Urothelium cell line (cell line): ENCODE measurements around the gene ASIC4.

Experiments
- DNase-seq: peaks from one replicate; pipeline ENCODE4 v3.0.0; 2011; ENCODE audit warnings: low spot score, mixed read lengths
- FAIRE-seq: peaks from 2 replicates; lab custom pipeline; 2011; peaks lifted over from hg19 to GRCh38; lab: Jason Lieb, UNC

ASIC4 gene

DNA sequence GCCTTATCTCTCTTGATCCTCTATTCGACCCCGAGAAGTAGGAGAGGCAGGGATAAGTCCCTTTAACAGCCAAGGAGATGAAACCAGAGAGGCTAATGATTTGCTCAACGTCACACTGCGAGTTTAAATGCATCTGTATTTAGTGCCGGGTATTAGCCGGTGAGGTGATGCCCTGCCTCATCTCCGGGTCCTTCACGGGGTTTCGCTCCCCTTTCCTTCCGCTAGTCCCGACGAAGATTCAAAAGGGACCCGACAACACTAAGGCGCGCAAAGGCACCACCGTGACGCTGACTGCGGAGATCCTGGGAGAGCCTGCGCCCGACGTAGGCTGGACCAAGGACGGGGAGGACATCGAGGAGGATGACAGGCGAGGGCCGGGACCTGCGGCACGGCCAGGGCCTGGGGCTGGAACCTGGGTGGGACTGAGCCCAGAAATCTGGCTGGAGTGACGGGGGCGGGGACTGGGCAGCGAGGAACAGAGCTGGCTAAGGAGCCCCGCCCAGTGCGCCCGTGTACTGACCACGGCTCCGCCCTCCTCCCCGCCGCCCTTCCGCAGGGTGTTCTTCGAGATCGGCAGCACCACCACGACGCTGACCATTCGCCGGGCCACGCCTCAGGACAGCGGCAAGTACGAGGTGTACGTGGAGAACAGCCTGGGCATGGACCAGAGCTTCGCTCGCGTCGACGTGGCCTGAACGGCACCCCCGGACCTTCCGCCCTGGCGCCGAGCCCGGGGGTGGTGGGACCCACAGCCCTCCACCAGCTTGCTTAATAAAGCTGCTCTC, 16.6 kb upstream of the ASIC4 start:
- peak; percentile 80 for DNase-seq
- FAIRE-seq = peak; percentile 44

DNA sequence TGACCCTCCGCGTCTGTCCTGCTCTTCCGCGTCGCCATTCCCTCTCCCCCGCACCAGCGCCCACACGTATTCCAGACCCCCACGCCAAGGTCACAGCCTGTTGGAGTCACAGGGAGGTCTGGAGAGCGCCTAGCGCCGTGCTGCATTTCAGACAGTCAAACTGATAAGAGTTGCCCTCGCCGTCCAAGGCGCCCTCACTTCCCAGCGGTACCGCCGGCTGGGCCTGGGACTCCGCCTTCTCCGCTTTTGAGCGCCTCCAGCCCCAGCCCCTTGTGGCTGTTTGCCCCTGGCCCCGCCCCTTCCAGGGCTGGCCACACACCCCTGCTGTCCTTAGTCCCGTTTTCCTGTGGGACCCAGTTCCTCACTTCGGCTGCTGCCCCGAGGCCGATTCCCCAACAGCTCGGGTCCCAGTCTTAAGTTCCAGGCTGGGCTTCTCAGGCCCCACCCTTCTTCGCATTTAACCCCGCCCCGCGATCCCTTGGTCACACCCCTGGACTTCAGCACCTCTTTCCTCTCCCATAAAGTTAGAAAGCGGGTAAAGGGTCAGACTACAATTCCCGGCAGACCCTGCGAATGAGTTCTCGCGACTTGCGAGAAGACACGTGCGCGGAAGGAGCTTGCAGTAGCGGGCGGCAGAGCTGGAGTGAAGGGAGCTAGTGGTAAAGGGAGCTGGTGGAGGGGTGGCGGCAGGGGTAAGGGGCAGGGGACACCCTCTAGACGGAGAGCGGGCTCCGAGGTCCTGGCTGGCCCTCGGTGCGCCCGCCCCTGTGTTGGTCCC, 15.8 kb upstream of the ASIC4 start, which contains the start of gene GMPPA:
GMPPA (plus strand) TSS at position 612 of the 778 bp plus-strand sequence. CDS start 1,085 bp downstream, outside the sequence.
- peak; percentile 48 for FAIRE-seq
- peak; percentile 96 for DNase-seq

GRCh38 chr2:219499058-219499307, 15.3 kb upstream of the ASIC4 start:
- FAIRE-seq = no peak

DNA sequence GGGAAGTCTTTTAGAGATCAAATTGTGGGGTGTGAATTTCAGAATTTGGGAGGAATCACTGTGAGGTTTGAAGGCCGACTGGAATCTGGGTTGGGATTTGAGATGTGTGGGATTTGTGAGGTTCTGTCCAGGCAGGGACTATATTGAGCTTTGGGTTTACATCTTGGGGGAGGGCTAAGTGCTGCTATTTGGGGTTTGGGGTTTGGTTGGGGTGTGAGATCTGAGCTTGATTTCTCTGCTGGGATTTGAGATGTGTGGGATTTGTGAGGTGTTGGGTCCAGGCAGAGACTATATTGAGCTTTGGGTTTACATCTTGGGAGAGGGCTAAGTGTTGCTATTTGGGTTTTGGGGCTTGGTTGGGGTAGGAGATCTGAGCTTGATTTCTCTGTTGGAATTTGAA, 14.7 kb upstream of the ASIC4 start:
- FAIRE-seq = no peak

More at GRCh38 chr2:219499058-219499307, 15.3 kb upstream of the ASIC4 start:
- DNase-seq = no peak

GRCh38 chr2:219500135-219500534, 14.1 kb upstream of the ASIC4 start:
- no peak for FAIRE-seq
- DNase-seq = no peak

More for the DNA sequence above, 14.7 kb upstream of the ASIC4 start:
- DNase-seq = no peak

- DNase-seq (no peak), FAIRE-seq (no peak)
These were observed 12.4 kb upstream of the ASIC4 start for GRCh38 chr2:219501849-219502248.

DNA sequence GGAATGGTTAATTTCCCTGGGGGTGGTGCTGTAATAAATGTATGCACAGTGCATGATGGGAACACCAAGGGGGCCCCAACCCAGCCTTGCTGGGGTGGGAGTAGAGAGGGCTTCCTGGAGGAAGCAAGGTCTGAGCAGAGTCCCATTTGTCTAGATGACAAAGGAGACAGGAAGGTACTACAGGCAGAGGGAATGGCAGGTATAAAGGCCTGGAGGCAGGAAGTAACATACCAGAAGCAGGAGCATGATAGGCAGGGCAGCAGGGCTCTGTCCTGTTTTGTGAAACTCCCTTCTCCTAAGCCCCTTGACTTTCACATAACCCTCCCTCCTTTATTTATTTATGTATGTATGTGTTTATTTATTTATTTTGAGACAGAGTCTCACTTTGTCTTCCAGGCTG, 11.7 kb upstream of the ASIC4 start:
- FAIRE-seq (no peak), DNase-seq (no peak)

GRCh38 chr2:219505585-219505984, 8.7 kb upstream of the ASIC4 start:
- FAIRE-seq (no peak), DNase-seq (no peak)

DNA sequence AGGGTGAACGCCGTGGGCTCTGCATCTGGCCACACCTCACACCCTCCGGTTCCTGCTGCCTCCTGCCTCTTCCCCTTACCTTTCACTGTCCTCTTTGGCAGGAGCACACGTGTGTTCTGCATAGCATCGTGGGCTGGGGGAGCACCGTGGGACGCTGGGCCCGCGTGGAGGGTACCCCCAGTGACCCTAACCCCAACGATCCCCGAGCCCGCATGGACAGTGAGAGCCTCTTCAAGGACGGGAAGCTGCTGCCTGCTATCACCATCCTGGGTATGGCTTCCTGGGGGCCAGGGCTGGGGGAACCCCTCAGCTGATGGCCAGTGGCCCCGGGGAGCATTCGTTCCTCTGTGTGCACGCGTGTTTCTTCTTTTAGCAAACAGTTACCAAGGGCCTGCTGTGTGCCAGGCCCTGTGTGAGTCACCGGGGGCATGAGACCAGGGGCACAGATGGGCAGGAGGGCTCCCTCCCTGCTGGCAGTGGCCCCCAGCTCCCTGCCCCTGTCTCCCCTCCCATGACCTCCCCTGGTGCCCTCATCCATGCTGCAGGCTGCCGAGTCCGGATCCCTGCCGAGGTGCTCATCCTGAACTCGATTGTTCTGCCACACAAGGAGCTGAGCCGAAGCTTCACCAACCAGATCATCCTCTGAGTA, 8.0 kb upstream of the ASIC4 start:
- DNase-seq (no peak), FAIRE-seq (no peak)

- FAIRE-seq (no peak), DNase-seq (no peak)
These were observed 7.3 kb upstream of the ASIC4 start for GRCh38 chr2:219506802-219507526.

DNA sequence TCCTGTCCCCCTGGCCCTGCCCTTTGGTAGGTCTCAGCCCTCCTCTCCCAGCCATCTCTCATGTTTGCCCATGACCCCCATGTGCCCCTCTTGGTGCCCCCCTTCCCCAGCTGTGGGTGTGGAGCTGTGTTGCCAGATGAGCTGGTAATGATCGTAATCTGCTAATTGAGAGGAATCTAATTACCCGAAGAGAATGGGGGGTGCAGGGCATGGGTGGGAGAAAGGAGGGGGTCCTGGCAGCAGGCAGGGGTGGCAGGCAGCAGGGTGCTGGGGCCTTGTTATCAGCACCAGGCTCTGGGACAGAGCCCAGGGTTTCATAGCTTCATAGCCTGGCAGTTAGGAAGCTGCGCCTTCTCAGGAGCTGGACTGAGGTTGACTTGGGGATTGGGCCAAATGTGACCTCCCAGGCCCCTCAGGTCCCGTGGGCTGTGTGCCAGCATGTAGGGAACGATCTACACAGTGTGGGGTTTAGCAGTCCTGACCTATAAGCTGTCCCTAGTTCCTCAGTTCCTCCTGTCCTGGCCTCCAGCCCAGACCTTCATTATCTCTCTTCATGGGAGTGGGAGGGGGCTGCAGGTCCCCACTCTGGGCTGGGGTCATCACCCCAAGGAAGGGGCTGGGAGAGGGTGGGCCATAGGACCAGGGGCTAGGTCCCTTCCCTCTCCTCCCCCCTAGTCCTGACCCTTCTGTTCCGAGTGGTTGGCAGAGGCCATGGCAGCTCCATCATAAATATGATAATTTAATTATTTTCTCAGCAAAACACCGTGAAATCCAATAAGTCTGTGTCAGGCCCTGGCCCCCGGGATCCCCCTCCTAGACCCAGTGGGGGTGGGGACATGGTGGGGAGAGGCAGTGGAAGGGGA, 6.5 kb upstream of the ASIC4 start:
- DNase-seq (no peak), FAIRE-seq (no peak)

- no peak for FAIRE-seq
- no peak for DNase-seq
These were observed 5.9 kb upstream of the ASIC4 start for GRCh38 chr2:219508444-219508734.

DNA sequence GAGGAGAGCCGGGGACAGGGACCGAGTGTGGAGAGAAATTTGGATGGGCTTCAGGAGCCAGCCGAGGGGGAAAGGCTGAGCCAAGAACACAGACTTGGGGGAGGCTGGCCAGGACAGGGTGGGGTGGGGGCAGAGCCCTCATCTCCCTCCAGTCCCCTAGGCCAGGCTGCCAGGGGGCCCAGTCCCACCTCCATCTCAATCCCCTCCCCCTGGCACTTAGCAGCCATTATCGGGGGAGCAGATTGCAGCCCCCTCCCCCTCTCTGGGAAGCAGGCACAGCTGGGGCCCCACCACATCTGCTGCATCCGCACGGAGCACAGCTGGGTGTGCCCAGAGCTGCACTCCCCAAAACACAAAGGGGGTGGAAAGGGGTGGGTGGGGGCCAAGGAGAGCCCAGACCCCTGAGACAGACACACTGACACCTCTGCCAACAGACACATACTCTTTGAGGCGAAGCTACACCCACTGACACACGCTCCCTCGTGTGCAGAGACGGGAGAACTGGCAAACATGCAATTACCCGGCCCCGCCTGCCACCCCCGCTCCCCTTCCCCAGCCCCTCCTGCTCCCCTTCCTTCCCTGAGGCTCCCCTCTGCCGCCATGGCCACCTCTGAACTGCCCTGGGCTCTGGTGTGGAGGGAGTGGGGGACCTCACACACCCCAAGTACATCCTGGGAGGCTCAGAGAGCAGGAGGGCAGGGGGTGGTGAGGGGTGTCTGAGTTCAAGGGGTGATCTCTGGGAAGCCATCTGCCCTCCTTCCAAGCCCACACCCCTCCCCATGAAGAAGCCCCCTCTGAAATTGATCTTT, 5.1 kb upstream of the ASIC4 start:
- DNase-seq = no peak
- FAIRE-seq = peak; percentile 35

DNA sequence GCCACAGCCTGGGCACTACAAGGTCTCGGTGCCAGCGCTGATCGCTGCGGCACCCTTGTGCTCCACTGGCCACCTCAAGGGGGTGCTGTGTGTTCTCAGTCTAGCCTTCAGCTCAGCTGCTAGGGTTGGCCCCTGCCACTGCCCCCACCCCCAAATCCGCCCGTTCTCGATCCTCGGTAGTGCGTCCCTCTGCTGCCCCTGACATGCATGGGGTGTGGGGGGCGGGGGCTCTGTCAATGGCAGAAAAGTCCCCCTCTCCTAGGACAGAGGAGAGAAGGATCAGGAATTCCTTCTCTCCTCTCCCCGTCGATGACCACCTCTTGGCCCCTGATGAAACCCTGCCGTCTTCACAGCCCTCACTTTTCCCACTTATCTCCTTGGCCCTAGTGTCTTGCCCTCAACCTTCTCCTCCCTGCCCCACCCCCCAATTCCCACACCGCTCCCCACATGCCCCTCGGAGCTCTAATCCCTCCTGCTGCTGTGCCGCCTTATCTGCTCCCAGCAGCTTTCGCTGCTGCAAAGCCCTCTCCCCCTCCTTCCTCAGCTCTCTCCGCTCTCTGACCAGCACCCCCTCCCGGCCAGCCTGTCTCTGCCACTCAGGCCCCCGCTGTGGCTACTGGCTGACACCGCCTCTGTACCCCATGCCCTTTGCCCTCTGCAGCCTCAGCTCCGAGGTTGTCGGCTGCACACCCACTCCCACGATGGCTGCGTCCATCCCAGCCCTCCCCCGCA, 4.3 kb upstream of the ASIC4 start:
- peak; percentile 42 for FAIRE-seq
- DNase-seq = peak; percentile 68

GRCh38 chr2:219510512-219511135, 3.7 kb upstream of the ASIC4 start:
- no peak for FAIRE-seq

GRCh38 chr2:219511547-219512325, 2.5 kb upstream of the ASIC4 start:
- DNase-seq (no peak), FAIRE-seq (no peak)

More at GRCh38 chr2:219510512-219511135, 3.7 kb upstream of the ASIC4 start:
- no peak for DNase-seq

DNA sequence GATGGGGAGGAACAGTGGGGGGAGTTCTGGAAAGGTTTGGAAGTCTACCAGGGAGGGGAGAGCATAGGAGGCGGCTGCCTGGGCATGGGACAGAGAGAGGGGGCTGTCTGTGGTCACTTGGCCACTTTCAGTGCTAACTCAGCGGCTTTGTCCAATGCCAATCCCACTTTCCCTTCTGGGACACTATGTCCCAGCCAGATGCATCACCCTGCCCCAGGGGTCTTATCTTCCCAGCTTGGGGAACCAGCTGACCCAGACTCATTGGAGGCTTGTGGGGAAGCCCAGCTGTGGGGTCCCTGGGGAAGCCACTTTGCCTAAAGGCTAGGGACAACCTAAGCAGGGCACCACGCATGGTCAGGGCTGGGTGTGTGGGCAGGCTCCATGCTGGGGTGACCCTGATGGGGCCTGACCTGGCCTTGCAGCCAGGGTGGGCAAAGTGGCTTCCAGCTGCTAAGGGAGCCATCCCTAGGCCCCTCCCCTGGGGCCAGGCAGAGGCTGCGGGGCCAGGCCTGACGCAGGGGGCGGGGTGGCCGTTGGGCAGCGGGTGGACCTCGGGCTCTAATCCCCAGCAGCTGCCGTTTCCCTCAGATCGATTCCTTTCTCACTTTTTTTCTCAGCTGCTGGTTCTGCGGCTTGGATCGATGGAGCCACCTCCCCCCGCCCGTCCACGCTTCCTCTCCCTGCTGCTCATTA, 1.6 kb upstream of the ASIC4 start:
- FAIRE-seq = no peak

More for the DNA sequence above, 1.6 kb upstream of the ASIC4 start:
- DNase-seq = no peak
